NOMO-1 (cell line): Measurements from ENCODE around the gene ISM2.

Source experiments
- DNase-seq, 2 experiments: peaks; one replicate each; lab custom pipeline; 2025; ENCODE audit not compliant: unreplicated experiment in 2 of 2; lab: John Stamatoyannopoulos, UW

Gene ISM2

GRCh38 chr14:77470224-77470870, 28.3 kb downstream of the ISM2 start:
- no peak for DNase-seq

GRCh38 chr14:77469539-77469938, 29.1 kb downstream of the ISM2 start:
- no peak for DNase-seq

GRCh38 chr14:77469067-77469505, 29.5 kb downstream of the ISM2 start:
- no peak for DNase-seq

GRCh38 chr14:77467801-77468200, 30.8 kb downstream of the ISM2 start:
- no peak for DNase-seq

GRCh38 chr14:77459072-77459723, 39.4 kb downstream of the ISM2 start:
- peak; percentile 18 to 57 for DNase-seq

- peak; percentile 12 to 32 for DNase-seq
These were observed 40.2 kb downstream of the ISM2 start for GRCh38 chr14:77458249-77458950.

- DNase-seq, result peak; percentile 99 to 100
These were observed 40.9 kb downstream of the ISM2 start, which contains the start of the genes AHSA1 and VIPAS39 for GRCh38 chr14:77457522-77458248. AHSA1 (plus strand) TSS chr14:77458093; CDS start chr14:77458190, 97 bp downstream. VIPAS39 (minus strand) TSS chr14:77457601; CDS start chr14:77454102, 3,499 bp downstream.

- DNase-seq, result peak in 1 of 2 experiments; percentile 28
These were observed 41.5 kb downstream of the ISM2 start for GRCh38 chr14:77457115-77457521.

GRCh38 chr14:77455966-77456640, 42.5 kb downstream of the ISM2 start:
- no peak for DNase-seq

GRCh38 chr14:77442196-77442595, 56.4 kb downstream of the ISM2 start:
- no peak for DNase-seq

GRCh38 chr14:77439861-77440260, 58.8 kb downstream of the ISM2 start:
- DNase-seq, result no peak

GRCh38 chr14:77438596-77438995, 60.0 kb downstream of the ISM2 start:
- no peak for DNase-seq

- no peak for DNase-seq
These were observed 62.6 kb downstream of the ISM2 start for GRCh38 chr14:77436042-77436441.

GRCh38 chr14:77426396-77426795, 72.2 kb downstream of the ISM2 start:
- no peak for DNase-seq

GRCh38 chr14:77424862-77425261, 73.8 kb downstream of the ISM2 start:
- DNase-seq, result no peak
